DLD1 (cell line): ENCODE results near the gene ST3GAL4.

ENCODE experiments used
- in situ Hi-C: cut with HindIII; loops from 2 replicates; pipeline ENCODE4 v1.10.0; 2017; ENCODE audit warnings: low sequenced_read_pairs

Gene ST3GAL4

DNA sequence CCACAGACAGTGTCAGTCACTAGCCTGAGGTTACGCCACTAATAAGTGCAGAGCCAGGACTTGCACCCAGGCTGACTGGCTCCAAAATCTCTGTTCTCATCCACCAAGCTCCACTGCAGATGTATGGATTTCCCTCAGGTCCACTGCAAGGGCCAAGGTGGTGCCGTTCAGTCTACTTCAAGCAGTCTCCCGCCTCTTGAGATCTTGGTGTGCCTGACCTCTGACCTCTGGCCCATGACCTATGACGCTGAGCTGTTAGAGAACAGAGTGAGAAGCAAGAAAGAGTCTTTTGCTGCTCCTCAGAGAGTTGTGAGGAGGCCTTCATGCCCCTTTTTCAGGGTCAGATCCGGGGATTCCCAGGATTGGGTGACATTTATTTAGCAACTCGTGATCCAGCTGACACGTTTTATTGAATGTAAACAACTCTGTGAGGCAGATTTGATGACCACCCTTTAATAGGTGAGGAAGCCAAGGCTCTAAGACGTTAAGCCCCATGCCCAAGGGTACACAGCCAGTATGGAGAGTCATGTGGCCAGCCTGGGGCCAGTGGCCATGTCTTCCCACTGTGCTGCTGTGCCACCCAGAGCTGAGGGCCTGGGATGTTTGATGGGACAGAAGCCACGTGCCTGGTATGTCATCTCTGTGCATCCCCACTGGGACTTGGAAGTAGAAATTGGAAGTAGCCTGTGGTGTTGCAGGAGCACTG is 26.4 kb upstream of the ST3GAL4 start:
- in situ Hi-C loops = no loop called here

- in situ Hi-C loops = no loop called here
Measured at GRCh38 chr11:126329644-126330211, 25.8 kb upstream of the ST3GAL4 start.

GRCh38 chr11:126331286-126331685 is 24.2 kb upstream of the ST3GAL4 start:
- in situ Hi-C loops = no loop called here

DNA sequence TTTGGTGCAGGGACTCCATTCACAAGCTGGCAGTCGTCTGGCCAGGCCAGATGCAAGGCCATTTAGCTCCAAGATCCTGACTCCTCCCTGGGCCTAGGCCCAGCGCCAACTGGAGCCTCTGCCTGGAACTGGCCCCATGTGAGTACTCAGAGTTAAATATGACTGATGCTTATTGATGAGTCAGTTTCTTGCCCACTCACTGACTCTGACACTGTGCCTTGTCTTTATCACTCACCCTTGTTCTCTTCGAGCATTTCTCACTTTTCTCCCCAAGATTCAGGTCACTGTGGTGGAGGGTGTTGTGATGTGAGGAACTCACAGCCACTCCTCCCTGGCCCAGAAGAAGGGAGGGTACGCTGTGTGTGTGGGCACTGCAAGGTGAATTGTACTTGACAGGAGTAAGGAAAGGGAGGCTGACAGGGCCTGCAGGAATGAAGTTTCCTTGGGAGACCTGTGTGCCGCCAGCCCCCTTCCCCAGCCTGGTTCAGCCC is 23.2 kb upstream of the ST3GAL4 start:
- in situ Hi-C loops = no loop called here

- in situ Hi-C loops = no loop called here
Measured at GRCh38 chr11:126333142-126333541, 22.3 kb upstream of the ST3GAL4 start.

- in situ Hi-C loops = no loop called here
Measured at GRCh38 chr11:126334659-126335462, 20.6 kb upstream of the ST3GAL4 start.

GRCh38 chr11:126335463-126335760 is 20.1 kb upstream of the ST3GAL4 start:
- in situ Hi-C loops = no loop called here

DNA sequence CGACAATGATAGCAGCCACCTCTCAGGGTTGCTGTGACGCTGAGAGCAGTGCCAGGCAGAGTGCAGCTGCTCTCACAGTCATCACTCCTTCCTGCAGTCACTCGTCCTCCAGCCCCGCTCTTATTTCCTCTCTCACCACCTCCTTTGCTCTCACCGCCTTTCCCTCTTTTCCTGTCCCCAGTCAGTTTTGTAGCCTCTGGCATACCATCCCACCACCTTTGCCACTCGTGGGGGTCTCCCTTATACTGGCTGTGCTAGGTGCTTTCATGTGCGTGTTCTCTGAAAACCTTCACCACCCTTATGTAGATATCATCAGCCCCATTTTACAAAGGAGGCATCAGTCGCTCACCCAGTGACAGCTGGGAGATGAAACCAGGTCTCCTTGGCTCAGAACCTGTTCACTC is 19.3 kb upstream of the ST3GAL4 start:
- in situ Hi-C loops = no loop called here

- in situ Hi-C loops = no loop called here
Measured at GRCh38 chr11:126336671-126337101, 18.8 kb upstream of the ST3GAL4 start.

DNA sequence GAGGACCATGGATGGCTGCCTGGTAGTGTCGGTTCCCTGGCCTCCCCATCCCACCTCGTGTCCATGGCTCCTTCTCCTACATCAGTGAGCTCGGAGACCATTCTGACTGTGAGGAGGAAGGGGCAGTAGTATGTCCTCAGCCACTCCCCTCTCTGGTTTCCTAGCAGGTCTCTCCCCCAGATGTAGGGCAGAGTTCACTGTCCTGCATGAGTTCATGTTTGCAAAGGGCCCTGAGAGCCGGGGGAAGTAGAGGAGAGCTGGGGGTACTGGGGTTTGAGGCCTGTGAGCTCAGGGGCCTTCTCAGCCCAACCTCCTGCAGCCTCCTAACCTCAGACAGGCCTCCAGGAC is 18.4 kb upstream of the ST3GAL4 start:
- in situ Hi-C loops = no loop called here

DNA sequence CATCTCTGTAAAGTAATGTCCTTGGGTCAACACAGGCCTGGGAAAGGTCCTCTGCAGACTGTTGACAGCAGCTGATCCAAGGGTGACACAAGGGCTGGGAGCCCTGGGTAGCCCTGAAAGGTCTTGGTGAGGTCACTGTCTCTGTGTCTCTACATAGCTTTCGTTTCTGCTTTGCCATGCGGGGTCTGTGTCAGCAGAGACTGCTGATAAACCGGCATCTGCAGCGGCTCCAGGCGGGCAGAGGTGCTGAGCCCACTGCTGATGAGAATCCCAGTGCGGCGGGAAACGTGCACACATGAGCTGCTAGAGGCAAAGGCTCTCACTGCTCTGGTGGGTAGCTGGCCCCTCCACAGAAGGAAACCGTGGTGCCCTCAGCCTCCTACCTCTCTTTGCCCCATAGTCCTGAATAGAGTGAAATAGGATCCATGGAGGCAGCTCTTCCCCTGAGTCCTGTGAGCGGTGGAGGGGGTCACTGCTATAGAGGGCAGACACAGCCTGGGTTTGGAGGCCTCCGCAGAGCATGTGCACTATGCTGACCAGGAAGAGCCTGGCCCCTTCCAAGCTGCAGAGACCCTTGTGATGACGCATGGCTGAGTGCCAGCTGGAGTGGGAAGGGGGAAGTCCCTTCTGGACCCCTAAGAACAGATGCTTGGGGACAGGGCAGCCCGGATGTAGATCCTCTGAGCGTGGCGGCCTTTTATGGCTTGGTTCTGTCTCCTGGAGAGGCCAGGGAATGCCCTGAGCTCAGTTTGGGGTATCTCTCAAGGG is 17.8 kb upstream of the ST3GAL4 start:
- in situ Hi-C loops = no loop called here

- in situ Hi-C loops = no loop called here
Measured at GRCh38 chr11:126338346-126339055, 17.0 kb upstream of the ST3GAL4 start.

DNA sequence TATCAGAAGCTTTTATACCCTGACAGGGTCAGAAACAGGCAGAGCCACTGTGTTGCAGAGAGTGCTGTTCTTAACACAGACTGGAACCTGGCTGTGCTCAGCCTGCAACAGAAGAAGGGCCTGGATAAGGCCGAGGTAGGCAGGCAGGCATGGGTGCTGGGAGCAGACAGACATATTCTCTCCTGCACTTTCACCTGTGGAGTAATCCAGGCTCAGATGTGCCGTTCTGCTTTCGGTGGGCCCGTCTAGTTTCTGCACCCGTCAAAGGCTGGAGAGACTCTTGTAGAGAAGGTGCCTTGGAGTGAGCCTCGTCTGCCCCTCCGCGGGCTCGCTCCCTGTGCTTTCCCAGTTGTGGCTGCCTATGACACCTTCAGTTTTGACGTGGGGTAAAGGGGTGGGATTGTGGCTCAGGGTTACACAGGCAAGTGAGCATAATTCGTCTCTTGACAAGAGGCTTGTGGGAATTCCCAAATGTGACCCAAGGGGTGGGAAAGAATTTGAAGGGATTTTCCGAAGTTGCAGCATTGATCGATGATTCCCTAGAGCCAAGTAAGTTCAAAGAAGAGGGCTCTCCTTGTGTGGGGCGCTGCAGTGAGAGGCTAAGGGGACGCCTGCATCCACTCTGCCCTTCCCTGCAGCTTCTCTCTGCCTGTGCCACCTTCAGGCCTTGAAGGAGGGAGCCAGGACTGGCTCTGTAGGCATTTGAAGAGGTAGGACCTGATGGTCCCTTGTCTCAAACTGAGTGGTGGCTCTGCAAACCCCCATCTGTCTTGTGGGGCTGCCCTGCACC is 16.2 kb upstream of the ST3GAL4 start:
- in situ Hi-C loops = no loop called here

GRCh38 chr11:126339863-126340434 is 15.5 kb upstream of the ST3GAL4 start:
- in situ Hi-C loops = no loop called here

- in situ Hi-C loops = no loop called here
Measured at GRCh38 chr11:126340960-126341606, 14.4 kb upstream of the ST3GAL4 start.

- in situ Hi-C loops = no loop called here
Measured at GRCh38 chr11:126341760-126342161, 13.7 kb upstream of the ST3GAL4 start.

- in situ Hi-C loops = no loop called here
Measured at GRCh38 chr11:126343051-126343450, 12.4 kb upstream of the ST3GAL4 start.

DNA sequence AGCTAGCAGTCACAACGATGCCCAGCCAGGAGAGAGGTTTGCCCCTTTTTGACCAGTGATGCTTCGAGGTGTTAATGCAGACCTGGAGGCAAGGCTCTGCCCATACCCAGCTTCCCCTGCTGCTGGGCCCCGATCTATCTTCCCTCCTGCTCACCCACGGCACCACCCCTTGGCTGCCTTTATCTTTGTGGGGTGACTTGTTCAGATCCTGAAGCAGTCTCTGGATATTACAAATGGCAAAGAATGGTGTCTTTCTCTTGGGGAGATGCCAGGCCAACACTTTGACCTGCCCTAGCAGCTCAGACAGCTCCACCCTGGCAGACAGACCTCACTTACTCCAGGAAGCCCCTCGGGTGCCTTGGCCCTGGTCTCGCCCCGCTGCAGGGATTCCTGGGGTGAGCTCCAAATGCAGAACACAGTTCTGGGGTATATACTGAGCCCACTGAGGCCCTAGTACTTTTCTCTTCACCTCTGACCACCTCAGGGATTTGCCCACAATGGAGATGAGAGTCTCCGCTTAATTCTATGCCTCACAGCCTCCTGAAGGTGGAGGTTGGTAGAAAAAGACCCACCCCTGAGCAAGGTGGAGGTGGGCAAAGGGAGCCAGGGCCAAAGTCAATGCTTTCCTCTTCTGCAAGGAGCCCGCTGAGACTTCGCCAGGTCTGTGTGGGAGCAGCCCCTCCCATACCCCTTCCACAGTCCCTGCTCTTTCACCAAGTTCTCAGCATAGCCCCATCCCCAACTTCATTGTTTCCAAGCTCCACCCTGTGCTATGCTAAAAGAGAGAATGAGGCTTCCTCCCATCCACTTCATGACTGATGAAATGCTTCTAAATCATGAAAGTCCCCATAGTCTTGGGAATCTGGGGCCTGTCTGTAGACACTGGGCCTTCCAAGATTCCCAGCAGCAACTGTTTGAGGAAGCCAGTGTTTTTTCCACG is 11.1 kb upstream of the ST3GAL4 start:
- in situ Hi-C loops = no loop called here
